ENCODE results near the gene MATN1. TPM values are rescaled to one million over a fixed set of nuclear protein-coding genes. Genes with fewer than 3 reads are reported as not detected.

MATN1 gene
- total and polyA plus RNA-seq, 2 experiments from 2014 or later = 0.47 to 3.7 TPM

DNA sequence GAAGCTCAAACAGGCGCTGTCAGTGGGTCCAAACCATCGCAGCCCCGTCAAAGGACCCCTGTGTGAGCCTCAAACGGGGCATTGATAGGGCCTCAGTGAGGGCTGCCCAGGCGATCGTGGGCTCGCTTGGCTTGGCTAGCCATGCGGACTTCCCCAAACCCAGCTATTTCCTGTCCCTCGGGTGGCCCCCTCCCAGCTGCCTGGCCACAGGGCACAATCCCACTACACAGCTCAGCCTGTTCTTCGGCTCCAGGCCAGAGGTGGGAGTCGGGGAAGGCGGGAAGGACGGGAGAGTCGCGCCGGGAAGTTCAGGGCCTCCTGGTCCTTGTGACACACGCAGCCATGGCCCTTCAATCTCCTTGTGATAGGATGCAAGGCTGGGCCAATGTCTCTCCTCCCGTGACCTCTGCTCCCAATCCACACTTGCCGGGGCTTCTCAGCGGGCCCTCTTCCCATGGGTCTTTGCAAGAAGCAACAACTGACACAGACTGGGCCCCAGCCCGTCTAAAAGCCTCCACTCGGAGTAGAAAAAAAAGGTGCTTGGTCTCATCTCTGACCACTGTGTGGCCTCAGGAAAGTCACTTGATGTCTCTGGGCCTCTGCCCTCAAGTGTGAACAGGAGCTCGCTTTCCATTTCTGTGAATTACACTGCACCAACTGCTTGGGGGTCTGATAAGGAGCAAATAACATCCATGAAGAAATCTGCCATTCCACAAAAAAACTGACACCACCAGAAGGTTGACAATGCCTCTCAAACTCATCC lies 7.1 kb upstream of the MATN1 start:
- Histone ChIP-seq H3K27ac (no peak overlapping the region), H3K9me3 (ENCODE audit: low read depth) (no peaks in the 10 kb centered on the region), H3K4me3 (no peak overlapping the region), H3K4me2 (no peak overlapping the region), H3K79me2 (no peaks in the 10 kb centered on the region), H3K27me3 (no peaks in the 10 kb centered on the region), H4K20me1 (ENCODE audit: insufficient read depth, poor library complexity, severe bottlenecking) (no peaks in the 10 kb centered on the region), H3K36me3 (replicated peaks; ENCODE audit: insufficient read depth, low read depth) (no peaks in the 10 kb centered on the region), H3K4me1 (ENCODE audit: insufficient read depth) (peaks cover 21% of the 10 kb centered on the region), H3K9me2 (replicated peaks; ENCODE audit: insufficient read depth) (no peaks in the 10 kb centered on the region), H2AFZ (no peak overlapping the region)
- WGBS (ENCODE audit: low lambda C conversion rate, missing lambda C conversion rate) = 82% methylated on average over 23 of the region's 23 CpGs
- DNase-seq (ENCODE audit: low spot score) = no peak
- TF ChIP-seq EZH2phosphoT487 (IDR thresholded peaks at IDR 0.05; ENCODE audit: low read depth, severe bottlenecking, unreplicated experiment) (no peak), EZH2 (IDR thresholded peaks at IDR 0.05; ENCODE audit: borderline replicate concordance) (no peak)
- TF ChIP-seq, protein P1, sequence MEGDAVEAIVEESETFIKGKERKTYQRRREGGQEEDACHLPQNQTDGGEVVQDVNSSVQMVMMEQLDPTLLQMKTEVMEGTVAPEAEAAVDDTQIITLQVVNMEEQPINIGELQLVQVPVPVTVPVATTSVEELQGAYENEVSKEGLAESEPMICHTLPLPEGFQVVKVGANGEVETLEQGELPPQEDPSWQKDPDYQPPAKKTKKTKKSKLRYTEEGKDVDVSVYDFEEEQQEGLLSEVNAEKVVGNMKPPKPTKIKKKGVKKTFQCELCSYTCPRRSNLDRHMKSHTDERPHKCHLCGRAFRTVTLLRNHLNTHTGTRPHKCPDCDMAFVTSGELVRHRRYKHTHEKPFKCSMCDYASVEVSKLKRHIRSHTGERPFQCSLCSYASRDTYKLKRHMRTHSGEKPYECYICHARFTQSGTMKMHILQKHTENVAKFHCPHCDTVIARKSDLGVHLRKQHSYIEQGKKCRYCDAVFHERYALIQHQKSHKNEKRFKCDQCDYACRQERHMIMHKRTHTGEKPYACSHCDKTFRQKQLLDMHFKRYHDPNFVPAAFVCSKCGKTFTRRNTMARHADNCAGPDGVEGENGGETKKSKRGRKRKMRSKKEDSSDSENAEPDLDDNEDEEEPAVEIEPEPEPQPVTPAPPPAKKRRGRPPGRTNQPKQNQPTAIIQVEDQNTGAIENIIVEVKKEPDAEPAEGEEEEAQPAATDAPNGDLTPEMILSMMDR (IDR thresholded peaks at IDR 0.05; ENCODE audit: poor library complexity) = no peak

DNA sequence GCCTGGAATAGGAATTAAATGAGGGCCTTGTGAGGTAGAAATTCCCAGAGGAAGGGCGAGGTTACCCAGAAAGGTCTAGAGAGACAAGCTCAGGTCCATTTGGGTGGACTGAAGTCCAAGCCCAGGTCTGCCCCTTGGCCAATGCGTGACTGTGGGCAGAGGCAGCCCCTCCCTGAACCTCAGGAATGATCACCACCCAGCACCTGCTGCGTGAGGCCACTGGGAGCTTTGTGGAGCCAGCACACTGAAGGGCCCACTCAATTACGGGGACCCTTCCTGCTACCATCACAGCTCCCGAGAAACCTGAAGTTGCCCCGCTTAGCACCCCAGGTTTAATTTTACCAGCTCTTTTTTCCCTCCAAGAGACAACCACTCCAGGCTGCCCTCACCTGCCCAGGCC lies 6.5 kb upstream of the MATN1 start:
- peaks cover 21% of the 10 kb centered on the region for H3K4me1 ChIP-seq (ENCODE audit: insufficient read depth)
- no peak for DNase-seq (ENCODE audit: low spot score)
- no peak overlapping the region for H2AFZ ChIP-seq

DNA sequence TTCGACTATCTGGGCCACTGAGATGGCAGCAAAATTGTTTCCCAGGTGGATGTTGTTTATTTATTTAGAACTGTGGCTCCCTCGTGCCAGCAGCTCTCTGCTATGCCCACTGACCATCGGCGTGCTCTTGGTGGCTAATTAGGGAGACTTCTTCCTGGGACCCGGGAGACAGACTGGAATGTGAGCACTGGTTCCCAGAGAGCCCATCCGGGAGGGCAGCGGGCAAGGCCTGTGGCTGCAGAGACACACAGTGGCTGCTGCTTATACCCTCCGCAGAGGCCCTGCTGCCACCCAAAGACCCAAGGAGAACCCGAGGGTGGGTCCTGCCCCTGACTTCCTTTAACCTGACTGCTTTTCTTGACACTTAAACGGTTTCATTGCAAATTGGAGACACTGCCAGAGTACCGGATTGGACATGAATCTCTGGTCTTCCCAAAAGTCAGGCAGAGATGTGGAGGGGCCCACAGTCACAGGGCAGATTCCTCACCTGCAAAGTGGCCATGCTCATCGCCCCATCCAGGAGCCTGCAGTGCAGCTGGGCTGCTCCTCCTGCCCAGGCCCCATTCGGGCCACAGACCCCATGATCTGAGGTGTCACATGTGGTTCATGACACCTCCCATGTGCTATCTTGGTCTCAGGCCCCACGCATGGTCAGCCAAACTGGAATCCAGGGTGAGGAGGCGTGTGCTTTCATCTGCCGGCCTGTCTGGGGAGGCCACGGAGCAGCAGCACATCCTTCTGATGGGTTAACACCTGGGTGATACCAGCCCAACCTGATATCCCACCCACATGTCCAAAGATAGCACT lies 5.7 kb upstream of the MATN1 start:
- Histone ChIP-seq H3K27ac (no peak overlapping the region), H4K20me1 (ENCODE audit: insufficient read depth, poor library complexity, severe bottlenecking) (no peaks in the 10 kb centered on the region), H3K4me1 (ENCODE audit: insufficient read depth) (peaks cover 21% of the 10 kb centered on the region), H3K4me3 (no peak overlapping the region), H3K9me3 (ENCODE audit: low read depth) (no peaks in the 10 kb centered on the region), H3K27me3 (no peaks in the 10 kb centered on the region), H3K36me3 (replicated peaks; ENCODE audit: insufficient read depth, low read depth) (no peaks in the 10 kb centered on the region), H3K9me2 (replicated peaks; ENCODE audit: insufficient read depth) (no peaks in the 10 kb centered on the region), H2AFZ (no peak overlapping the region), H3K4me2 (no peak overlapping the region), H3K79me2 (no peaks in the 10 kb centered on the region)
- DNase-seq (ENCODE audit: low spot score) = no peak
- 81% methylated on average over 17 of the region's 17 CpGs for WGBS (ENCODE audit: low lambda C conversion rate, missing lambda C conversion rate)
- TF ChIP-seq EZH2 (IDR thresholded peaks at IDR 0.05; ENCODE audit: borderline replicate concordance) (no peak), EZH2phosphoT487 (IDR thresholded peaks at IDR 0.05; ENCODE audit: low read depth, severe bottlenecking, unreplicated experiment) (no peak)
- TF ChIP-seq, protein P1 (IDR thresholded peaks at IDR 0.05; ENCODE audit: poor library complexity) = no peak

More for the DNA sequence above, 6.5 kb upstream of the MATN1 start:
- no peaks in the 10 kb centered on the region for H3K9me2 ChIP-seq (replicated peaks; ENCODE audit: insufficient read depth)
- H3K27ac ChIP-seq = no peak overlapping the region
- H3K9me3 ChIP-seq (ENCODE audit: low read depth) = no peaks in the 10 kb centered on the region
- no peak overlapping the region for H3K4me3 ChIP-seq
- no peaks in the 10 kb centered on the region for H3K36me3 ChIP-seq (replicated peaks; ENCODE audit: insufficient read depth, low read depth)
- no peak overlapping the region for H3K4me2 ChIP-seq
- H3K79me2 ChIP-seq = no peaks in the 10 kb centered on the region
- 94% methylated on average over 6 of the region's 6 CpGs for WGBS (ENCODE audit: low lambda C conversion rate, missing lambda C conversion rate)
- H3K27me3 ChIP-seq = no peaks in the 10 kb centered on the region
- no peaks in the 10 kb centered on the region for H4K20me1 ChIP-seq (ENCODE audit: insufficient read depth, poor library complexity, severe bottlenecking)
- TF ChIP-seq, protein P1 (IDR thresholded peaks at IDR 0.05; ENCODE audit: poor library complexity) = no peak
- TF ChIP-seq EZH2phosphoT487 (IDR thresholded peaks at IDR 0.05; ENCODE audit: low read depth, severe bottlenecking, unreplicated experiment) = no peak
- TF ChIP-seq EZH2 (IDR thresholded peaks at IDR 0.05; ENCODE audit: borderline replicate concordance) = no peak
